Activated CD8-positive, alpha-beta memory T cell treated with anti-CD3 and anti-CD28 coated beads, Interleukin-2, amount 50 U/mL, for 4 hours (primary cell): Measurements from ENCODE around the gene AQP10.
A peak's percentile ranks its signal among the peaks of the same experiment; 100 is the strongest.
"Not testable (repeated sequence)": the region's sequence is repeated elsewhere in the genome, so short reads cannot be mapped to it uniquely, and the experiment has no call there.

Experiments used
- DNase-seq: peaks from one replicate; pipeline ENCODE4 v3.0.0-alpha.2; 2020

Gene AQP10

GRCh38 chr1:154324669-154325582, 4.0 kb downstream of the AQP10 start, which contains the start of gene ATP8B2:
ATP8B2 (plus strand) TSS chr1:154325525; CDS start chr1:154328142, 2,617 bp downstream.
- peak; percentile 84 for DNase-seq

GRCh38 chr1:154325583-154326545, 5.0 kb downstream of the AQP10 start:
- DNase-seq = no peak

- no peak for DNase-seq
These were observed 5.9 kb downstream of the AQP10 start for GRCh38 chr1:154326546-154327465.

GRCh38 chr1:154327466-154328317, 6.8 kb downstream of the AQP10 start:
- no peak for DNase-seq

GRCh38 chr1:154328318-154329151, 7.6 kb downstream of the AQP10 start:
- DNase-seq = peak; percentile 93

GRCh38 chr1:154329152-154329521, 8.2 kb downstream of the AQP10 start:
- DNase-seq = no peak

- DNase-seq = no peak
These were observed 8.7 kb downstream of the AQP10 start for GRCh38 chr1:154329551-154330131.

- DNase-seq = no peak
These were observed 9.8 kb downstream of the AQP10 start for GRCh38 chr1:154330669-154331068.

GRCh38 chr1:154334079-154335024, 13.5 kb downstream of the AQP10 start:
- no peak for DNase-seq

GRCh38 chr1:154335025-154335714, 14.3 kb downstream of the AQP10 start:
- peak; percentile 92 for DNase-seq

- no peak for DNase-seq
These were observed 16.5 kb downstream of the AQP10 start for GRCh38 chr1:154337253-154337894.

- DNase-seq = no peak
These were observed 18.0 kb downstream of the AQP10 start for GRCh38 chr1:154338875-154339274.

GRCh38 chr1:154341366-154341765, 20.5 kb downstream of the AQP10 start:
- not testable (repeated sequence) for DNase-seq

GRCh38 chr1:154342132-154342531, 21.2 kb downstream of the AQP10 start:
- DNase-seq = no peak

GRCh38 chr1:154342836-154343472, 22.1 kb downstream of the AQP10 start:
- peak; percentile 69 for DNase-seq

- peak; percentile 78 for DNase-seq
These were observed 24.3 kb downstream of the AQP10 start for GRCh38 chr1:154344977-154345837.
